Sciatic nerve (tissue), 2 donors: ENCODE measurements around the gene DCAF12L2. TPM values are rescaled to one million over a fixed set of nuclear protein-coding genes. Genes with fewer than 3 reads are reported as not detected.
"Not testable (repeated sequence)": the region's sequence is repeated elsewhere in the genome, so short reads cannot be mapped to it uniquely, and the experiment has no call there.

Experiments
- ATAC-seq: fragments of 200-7000 bp; cut with Tn5 transposase; one replicate; pipeline ENCODE4 v1.9.1; 2020; ENCODE audit warnings: mild to moderate bottlenecking, moderate library complexity
- DNase-seq: peaks from one replicate; pipeline ENCODE4 v3.0.0-alpha.2; 2020; ENCODE audit warnings: low spot score
- intact Hi-C: fragments of 100-400 bp; cut with DNase I; formaldehyde crosslinking; loops from one replicate; pipeline ENCODE4 v1.14.2; 2022
- total RNA-seq: library from RNA; stranded (reverse); fragmentation: NEBNext Ultra II Directional; extraction: Animal tissue kit (Norgen Biotek cat#: 25700); gene quantifications from one replicate; pipeline ENCODE4 v1.2.1, GENCODE V29; 2021
- donor health status: DM: no; HTN: no; CAD: no.
- donor health status: DM: no; HTN: no; CAD: no.

The DCAF12L2 gene
- total RNA-seq, result 0.22 TPM

DNA sequence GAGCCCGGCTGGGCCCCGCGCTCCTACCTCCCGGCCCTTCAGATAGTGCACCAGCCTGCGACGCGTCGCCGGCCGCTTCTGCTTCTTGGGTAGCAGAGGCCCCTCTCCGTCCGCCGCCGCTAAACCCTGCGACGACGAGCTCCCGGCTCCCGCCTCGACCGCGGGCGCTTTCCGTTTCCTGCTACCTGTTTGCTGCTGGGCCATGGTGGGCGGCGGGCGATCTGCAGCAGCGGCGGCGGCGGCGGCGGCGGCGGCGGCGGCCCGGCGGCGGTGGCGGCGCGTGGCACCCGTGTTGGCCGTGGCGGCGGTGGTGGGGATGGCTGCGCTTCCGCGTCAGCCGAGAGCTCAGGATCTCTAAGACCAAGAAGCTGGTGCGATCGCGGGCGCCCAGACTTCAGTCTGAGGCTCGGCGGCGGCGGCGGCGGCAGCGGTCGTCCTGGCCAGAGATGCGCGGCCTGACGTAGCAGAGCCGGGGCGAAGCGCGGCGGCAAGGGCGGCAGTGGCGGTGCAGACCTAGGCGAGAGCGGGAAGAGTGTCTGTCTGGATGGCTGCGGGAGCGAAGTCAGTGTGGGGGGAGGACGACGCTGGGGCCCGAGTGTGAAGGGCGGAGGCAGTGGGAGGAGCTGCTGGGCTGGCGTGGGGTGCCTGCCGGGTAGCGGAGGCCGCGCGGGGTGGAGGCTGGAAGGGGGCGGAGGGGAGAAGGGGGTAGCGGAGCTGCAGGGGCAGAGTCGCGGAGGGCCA is at the start of gene DCAF12L2:
TSS of gene DCAF12L2 (minus strand) at position 569 of the 741 bp plus-strand sequence. CDS start at position 204, 365 bp downstream.
- intact Hi-C loops, result no loop called here
- DNase-seq, result no peak
- peak; percentile 62 for ATAC-seq

DNA sequence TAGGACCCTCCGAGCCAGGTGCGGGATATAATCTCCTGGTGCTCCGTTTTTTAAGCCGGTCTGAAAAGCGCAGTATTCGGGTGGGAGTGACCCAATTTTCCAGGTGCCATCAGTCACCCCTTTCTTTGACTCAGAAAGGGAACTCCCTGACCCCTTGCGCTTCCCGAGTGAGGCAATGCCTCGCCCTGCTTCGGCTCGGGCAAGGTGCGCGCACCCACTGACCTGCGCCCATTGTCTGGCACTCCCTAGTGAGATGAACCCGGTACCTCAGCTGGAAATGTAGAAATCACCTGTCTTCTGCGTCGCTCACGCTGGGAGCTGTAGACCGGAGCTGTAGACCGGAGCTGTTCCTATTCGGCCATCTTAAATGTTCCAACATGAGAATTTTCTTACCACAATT is 24.8 kb upstream of the DCAF12L2 start:
- DNase-seq, ATAC-seq, intact Hi-C loops: not testable (repeated sequence)

DNA sequence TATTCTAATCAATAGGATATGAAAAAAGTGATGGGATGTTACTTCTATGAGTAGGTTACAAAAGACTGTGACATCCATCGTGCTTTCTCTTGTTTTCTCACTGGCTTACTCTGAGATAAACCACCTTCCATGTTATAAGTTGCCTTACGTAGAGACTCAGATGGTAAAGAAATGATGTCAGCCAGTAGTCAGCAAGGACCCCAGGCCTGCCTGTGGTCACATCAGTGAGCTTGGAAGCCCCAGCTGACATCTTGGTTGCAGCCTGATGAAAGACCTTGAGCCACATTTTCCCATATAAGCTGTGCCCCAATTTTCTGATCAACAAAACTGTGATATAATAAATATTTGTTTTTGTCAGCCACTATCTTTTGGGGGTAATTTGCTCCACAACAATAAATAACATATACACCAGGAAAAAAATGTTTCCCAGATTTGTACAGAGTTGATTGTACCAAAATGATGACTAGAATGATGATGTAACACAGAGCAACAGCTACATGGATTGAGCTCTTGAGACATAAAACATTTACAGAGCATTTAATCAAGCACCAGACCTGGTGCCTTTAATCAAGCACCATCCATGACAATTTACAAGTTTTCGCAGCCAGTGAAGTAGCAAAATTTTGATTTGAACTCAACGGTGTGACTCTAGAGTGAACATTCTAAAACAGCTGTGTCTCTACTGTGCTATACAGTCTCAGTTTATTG is 11.2 kb upstream of the DCAF12L2 start:
- ATAC-seq (no peak), DNase-seq (no peak)
- intact Hi-C loops, result no loop called here

DNA sequence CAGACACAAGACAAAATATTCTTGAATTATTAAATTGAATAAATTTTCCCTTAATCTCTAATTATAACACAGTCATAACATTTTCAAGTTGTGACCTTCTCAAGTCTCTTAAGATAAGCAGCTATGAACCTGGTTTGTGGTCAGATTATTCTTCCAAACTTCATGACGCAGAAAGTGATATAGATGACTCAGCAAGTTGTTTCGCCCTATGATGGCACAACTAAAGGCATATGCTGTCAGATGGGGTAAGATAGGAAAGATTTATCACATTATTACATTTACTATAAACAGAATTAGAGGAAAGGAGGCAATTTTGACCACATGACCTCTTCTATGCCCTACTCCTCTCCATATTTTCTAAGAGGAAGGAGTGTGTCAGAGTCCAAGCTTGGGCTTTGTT is 4.6 kb upstream of the DCAF12L2 start:
- DNase-seq (no peak), ATAC-seq (no peak)
- intact Hi-C loops, result no loop called here

DNA sequence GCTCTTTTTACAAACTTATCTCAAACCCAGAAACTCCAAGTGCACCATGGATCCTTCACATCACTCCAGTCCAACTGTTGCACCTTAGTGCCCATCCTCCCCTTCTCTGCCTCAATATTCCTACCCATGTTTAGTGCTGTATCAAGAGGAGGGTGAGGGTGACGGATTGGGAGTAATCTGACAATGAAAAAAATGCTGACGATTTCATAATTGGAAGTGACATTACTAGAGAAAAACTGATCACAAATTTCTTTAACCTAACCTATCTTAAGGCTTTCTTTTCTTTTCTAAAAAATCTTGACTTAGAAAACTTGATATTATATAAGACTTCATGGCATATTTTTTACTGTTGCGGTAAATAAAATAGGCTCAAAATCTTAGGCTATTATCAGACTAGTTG is 1.5 kb upstream of the DCAF12L2 start:
- intact Hi-C loops, result no loop called here
- ATAC-seq (no peak), DNase-seq (no peak)

DNA sequence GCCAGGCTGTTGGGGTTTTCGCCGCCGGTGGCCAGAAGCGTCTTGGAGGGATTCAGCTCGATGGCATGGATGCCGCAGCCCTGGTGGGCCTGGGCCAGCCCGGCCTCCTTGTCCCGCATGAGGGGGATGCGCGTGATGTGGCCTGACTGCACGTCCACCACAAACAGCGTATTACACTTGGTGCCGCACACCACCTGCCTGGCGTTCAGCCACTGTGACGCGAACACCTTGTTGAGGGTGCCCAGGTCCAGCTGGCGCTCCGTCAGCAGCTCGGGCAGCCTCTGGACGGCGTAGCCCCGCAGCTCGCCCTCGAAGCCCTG is 728 bp downstream of the DCAF12L2 start:
- ATAC-seq, result peak; percentile 13
- intact Hi-C loops, result no loop called here
- DNase-seq, result peak; percentile 48

DNA sequence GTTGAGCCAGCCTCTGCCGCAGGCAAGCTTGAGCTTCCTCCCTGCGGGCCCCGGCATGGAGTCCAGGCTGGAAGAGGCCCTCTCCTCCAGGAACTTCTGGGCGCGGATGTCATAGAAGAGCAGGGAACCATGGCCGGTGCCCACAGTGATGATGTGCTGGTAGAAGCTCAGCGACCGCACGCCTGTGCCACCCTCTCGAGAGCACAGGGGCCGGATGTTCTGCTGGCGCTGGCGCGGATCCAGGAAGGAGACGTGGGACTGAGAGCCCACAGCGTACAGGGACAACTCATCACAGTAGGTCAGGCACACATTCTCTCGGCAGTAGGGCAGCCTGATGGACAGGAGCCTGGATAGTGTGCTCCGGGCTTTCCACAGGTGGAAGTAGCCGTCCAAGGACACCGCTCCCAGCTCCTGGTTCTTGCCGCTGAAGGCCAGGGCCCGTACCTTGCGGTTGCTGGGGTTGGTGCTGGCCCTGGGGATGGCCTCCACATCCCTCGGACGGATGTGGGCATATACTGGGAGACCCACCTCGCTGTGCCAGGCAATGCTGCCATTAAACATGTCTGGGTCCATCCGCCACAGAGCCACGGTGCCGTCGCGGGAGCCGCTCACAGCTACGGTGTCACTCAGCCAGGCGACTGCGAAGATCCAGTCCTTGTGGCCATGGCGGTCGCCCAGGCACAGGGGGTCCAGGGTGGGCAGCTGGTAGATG is 1.2 kb downstream of the DCAF12L2 start:
- ATAC-seq, result peak; percentile 17
- DNase-seq, result peak; percentile 53
- intact Hi-C loops, result no loop called here

DNA sequence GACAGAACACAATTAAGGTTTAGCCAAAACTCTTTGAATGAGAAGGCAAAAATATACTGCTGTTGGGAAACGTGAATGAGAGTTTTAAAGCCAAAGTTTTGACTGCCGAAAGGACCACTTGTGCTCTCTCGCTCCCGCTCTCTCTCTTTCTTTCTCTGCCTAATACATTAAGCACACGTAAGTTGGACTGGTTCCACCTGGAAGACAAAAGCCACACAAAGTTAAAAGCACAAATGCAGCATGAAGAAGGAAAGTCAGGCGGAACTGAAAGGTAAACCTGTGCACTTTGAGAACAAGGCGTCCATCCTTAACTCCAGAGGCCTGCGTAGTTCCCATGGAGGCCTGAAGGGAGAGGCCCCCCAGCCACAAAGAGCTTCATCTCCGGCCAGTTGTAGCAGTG is 1.9 kb downstream of the DCAF12L2 start:
- ATAC-seq, result no peak

DNA sequence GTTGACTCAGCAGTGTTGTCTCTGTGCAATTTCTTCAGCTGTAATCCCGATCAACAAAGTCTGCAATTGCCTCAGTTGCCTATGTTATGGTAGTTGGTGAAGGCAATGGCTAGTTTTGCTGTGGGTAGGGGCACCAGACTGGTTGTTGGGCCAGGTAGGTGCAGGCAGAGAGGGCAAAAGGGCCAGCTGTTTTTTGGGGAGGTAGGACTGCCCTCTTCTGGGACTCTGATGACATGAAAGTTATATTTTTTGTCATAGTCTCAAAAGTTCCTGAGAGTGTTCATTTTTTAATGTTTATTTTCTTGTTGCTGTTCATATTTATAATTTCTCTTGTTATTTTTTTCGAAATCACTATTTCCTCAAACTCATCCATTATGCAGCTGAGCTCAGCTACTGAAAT is 25.1 kb downstream of the DCAF12L2 start:
- no peak for DNase-seq
- intact Hi-C loops, result no loop called here
- ATAC-seq, result no peak

More for the DNA sequence above, 1.9 kb downstream of the DCAF12L2 start:
- intact Hi-C loops, result no loop called here
- DNase-seq, result no peak

DNA sequence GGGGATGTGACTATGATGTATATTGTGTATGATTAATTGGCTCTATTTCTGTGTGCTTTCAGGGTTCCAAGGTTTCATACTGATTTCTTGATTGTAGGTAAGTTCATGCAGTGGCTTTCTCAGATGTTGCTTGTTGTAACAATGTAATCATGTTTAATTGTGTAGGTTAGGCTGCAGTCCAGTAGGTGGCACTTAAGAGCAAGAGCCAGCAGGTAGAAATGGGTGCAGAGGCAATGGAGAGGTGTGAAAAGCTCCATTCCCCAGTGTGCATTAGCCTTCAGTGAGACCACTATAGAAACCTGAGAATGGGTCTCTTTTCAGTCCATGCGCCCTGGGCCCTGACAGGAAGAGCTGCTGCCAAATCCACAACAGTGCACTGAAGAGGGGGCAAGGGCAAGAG is 28.2 kb downstream of the DCAF12L2 start:
- DNase-seq, result no peak
- intact Hi-C loops, result no loop called here
- no peak for ATAC-seq

DNA sequence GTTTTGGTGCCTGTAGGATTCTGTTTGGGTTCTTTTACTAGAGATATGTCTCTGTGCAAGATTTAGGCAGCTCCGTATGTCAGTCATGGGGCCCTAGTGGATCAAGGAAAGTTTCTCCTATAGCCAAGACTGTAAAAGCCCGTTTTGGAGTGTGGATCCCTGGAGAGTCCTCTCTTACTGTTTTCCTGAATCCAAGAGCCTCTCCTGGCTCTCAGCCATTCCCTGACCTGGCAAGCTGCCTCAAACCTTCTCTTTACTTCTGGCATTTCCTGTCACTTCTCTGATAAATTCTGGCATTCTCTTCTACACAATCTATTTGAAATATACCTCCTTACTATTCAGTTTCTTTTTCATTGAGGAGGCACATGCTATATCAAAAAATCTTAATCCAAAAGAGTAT is 41.4 kb downstream of the DCAF12L2 start:
- intact Hi-C loops, result no loop called here
- no peak for ATAC-seq
- no peak for DNase-seq
